GM21529 (cell line): Measurements from ENCODE around the gene CTSZ.

ENCODE experiments used
- ATAC-seq: cut with Tn5 transposase; IDR thresholded peaks from one replicate; pipeline ENCODE4 v1.9.1; 2021; ENCODE audit not compliant: unreplicated experiment

The CTSZ gene

DNA sequence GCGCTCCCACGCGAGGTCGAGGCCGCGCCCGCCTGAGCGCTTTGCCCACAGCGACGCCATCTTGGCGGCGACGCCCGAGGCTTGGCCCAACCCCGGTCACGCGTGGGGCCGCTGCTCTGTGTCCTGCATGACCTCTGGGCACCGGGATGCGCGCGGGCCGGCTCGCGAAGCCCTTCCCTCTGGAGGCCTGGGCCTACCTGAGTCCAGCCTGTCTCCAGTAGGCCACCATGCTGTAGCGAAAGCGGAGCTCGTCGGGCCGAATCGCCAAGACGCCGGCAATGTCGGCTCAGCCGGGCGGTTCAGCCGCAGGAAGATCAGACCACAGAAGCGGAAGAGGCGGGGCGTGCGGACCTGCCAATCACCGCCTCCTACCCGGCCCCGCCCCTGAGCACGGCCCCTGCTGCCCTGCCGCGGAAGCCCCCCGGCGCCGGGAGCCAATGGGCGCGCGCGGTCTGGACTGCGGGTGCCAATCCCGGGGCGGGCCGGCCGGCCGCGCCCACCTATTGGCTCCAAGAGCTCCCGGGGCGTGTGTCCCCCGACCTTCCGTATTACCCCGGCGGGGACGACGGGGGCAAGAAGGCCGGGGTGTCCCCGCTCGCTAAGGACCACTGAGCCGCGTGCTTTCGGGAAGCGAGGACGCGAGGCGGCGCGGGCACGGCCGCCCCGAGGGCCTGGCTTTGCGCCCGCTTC lies 25.1 kb upstream of the CTSZ start, which contains the start of gene ATP5F1E:
Gene ATP5F1E, minus strand, starts transcription at position 313 of the 690 bp plus-strand sequence. Its CDS starts 84 bp downstream, at position 229.
- peak; percentile 93 for ATAC-seq

DNA sequence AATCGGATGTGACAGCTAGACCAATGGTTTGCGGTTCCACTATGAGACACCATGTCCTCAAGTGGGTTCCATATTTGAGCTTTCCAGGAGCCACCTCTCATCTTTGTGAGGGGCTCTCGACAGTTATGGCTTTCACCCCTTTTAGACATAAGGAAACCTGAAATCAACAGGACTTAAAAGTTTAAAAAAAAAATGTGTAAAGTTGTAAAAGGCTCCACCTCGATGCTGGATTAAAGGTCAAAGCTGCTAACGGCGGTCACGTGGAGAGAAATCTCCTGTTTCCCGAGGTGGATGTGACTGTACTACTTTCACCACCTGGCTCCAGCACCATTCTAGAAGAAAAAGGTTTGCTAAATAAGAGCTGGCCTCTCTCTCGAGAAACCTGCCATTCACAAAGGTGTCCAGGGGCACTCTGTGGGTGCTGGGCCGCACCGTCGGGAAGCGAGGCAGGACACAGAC lies 24.5 kb upstream of the CTSZ start:
- ATAC-seq = no peak

GRCh38 chr20:59030911-59031563 lies 24.0 kb upstream of the CTSZ start:
- no peak for ATAC-seq

GRCh38 chr20:59028812-59029211 lies 21.8 kb upstream of the CTSZ start:
- ATAC-seq = no peak

GRCh38 chr20:59027741-59028320 lies 20.8 kb upstream of the CTSZ start:
- ATAC-seq = no peak

DNA sequence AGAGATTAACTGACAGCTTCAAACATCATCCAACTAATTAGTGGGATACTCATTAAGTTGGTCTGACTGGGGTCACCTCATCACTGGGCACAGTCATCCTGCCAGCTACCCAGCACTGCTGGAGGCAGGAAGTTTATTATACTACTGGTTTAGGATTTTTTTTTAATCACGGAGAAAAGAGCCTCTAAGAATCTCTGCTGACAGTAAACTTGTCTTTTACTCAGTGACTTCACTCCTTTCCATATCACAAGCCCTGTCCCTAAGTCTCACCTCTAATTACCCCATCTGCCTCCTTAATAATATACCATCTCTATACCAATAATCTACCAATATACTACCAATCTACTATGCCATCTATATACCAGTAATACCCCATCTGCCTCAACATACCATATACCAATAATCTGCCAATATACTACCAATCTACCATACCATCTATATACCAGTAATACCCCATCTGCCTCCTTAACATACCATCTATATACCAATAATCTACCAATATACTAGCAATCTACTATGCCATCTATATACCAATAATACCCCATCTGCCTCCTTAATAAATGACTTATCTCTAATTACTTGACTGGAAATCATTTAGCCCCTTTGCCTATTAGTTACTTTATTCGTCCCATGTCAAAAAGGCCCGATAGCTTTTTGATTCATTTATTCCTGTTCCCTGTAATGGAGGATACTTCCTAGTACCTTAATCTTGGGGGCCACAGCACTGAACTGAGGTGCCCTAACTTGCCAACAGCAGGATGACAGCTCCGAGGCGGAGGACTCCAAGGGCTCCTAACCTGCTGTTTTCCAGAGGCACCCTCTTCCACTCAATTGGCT lies 20.1 kb upstream of the CTSZ start:
- ATAC-seq = no peak

DNA sequence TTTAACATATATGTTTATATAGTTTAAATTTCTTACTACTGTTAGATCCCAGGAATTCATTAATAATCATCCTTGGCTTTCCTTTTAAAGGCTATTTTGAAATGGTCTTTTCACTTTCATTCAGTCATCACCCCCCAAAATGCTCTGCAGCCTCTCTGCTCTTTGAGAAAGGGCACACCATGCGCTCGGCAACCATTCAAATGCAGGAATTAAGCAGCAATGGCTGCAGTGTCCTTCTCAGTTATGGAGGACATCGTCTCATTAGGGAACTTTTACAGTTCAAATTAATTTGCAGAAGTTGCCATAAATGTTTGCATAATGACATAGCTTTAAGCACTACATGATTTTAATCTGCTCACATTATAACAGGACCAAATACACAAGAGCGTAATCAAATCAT lies 18.5 kb upstream of the CTSZ start:
- ATAC-seq = no peak

DNA sequence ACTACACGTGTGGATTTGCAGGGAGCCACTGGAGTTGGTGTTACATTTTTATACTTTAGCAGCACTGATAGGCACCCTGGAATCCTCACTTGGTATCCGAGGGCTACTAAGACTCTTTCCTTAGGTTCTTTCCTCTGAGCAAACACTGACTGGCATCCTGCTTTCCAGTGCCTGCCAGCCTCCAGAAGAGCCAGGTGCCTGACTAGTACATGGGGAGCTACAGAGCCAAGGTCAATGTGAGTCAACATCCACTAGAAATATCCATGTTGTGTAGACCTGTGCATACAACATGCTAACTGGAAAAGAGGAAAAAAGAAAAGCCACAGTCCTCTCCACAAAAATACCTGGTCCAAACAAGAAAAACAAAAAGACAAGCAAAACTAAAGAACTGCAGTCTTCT lies 18.0 kb upstream of the CTSZ start:
- ATAC-seq = no peak

- ATAC-seq = no peak
Measured at GRCh38 chr20:59024111-59024530, 17.1 kb upstream of the CTSZ start.

DNA sequence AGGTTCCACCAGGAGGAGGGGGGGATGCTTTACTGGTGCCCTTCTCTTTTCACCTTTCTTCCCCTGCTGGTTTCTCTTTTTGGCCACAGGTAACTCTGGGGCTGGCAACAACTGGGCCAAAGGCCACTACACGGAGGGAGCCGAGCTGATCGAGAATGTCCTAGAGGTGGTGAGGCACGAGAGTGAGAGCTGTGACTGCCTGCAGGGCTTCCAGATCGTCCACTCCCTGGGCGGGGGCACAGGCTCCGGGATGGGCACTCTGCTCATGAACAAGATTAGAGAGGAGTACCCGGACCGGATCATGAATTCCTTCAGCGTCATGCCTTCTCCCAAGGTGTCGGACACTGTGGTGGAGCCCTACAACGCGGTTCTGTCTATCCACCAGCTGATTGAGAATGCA lies 16.6 kb upstream of the CTSZ start:
- ATAC-seq = no peak

DNA sequence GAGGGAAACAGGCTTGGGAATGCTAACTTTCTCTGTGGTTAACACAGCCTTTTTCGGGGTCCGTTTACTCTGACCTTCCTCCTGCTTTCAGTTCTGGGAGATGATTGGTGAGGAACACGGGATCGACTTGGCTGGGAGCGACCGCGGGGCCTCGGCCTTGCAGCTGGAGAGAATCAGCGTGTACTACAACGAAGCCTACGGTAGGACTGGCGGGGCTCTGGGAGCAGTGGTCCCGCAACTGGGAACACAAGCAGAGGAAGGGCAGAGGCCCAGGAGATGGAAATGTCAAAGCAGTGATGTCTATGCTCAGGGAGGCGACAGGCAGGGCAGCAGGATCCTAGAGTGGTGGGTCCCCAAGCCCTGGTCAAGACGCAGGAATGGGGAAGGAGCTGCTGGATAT lies 15.7 kb upstream of the CTSZ start:
- ATAC-seq = no peak

DNA sequence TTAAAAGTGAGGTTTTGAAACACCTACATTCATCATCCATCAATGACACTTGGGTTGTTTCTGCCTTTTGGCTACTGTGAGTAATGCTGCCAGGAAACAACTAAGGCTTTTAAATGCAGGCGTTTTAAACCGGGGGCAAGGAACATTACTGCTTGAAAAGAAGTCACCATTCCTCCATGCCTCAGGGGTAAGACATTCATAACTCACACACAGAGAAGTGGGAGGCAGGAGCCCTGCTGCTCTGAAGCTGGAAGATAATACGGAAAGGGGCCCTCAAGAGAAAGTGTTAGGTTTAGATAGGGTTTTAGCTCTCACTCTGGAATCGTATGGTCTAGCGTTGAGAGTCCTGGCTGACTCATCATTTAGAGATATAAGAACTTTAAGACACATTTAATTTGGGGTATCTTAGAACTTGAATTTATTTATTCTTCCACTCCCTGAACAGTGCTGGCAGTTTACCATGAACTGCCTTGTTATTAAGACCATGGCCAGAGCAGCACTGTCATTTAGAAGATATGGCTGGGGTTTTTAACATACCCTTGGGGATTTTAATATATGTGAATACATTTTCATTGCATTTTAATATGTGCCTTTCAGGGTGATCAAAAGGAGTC lies 14.0 kb upstream of the CTSZ start:
- ATAC-seq = no peak

- no peak for ATAC-seq
Measured at GRCh38 chr20:59019217-59019616, 12.2 kb upstream of the CTSZ start, which contains the start of gene TUBB1. TSS of gene TUBB1 (plus strand) at chr20:59019429. CDS start at chr20:59019523, 94 bp downstream.

DNA sequence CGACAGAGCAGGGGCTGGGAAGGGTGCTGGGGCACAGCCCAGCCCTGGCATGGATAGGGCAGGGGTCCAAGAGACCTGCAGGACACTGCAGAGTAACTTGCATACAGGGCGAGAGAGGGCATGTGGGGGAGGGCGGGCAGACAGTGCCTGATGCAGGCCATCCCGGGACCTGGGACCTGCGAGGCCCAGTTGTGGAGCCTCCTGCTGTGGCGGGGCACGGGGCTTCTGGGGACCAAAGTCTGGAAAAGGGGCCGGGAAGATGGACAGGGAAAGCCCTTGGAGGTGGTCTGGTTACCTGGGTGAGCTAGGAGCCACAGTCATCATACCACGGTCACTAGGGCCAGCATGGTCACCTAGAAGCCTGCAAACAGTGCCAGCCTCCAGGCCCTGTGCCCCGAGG lies 11.8 kb upstream of the CTSZ start:
- ATAC-seq = no peak

- no peak for ATAC-seq
Measured at GRCh38 chr20:59017493-59018231, 10.6 kb upstream of the CTSZ start.

DNA sequence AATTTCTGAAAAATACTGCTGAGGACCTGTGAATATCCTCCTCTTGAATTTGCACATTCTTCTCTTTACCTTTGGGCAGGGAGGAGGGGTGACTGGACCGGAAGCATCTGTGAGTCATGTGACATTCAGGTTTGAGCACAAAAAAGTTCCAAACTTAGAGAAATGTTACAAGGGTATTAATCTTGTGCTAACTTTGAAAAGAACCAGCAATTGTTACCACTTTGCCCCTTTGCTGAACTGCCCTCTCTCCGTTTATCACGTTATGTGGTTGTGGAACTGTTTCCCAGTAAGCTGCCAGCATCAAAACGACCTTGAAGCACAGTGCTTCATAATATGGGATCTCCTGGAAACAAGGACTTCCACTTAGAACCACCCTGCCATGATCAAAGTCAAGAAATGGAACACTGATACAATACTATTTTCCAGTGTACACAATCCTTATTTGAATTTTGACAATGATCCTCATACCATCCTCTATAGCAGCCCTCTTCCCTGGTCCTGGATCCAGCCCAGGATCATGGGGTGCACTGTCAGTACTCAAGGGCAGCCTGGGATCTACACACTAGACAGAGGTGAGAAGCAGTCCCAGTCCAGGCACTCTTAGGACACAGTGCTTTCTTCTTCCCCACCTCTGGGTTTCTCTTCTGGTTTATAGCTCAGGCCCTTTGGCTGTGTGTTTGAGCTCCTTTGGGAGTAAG lies 9.9 kb upstream of the CTSZ start:
- no peak for ATAC-seq

DNA sequence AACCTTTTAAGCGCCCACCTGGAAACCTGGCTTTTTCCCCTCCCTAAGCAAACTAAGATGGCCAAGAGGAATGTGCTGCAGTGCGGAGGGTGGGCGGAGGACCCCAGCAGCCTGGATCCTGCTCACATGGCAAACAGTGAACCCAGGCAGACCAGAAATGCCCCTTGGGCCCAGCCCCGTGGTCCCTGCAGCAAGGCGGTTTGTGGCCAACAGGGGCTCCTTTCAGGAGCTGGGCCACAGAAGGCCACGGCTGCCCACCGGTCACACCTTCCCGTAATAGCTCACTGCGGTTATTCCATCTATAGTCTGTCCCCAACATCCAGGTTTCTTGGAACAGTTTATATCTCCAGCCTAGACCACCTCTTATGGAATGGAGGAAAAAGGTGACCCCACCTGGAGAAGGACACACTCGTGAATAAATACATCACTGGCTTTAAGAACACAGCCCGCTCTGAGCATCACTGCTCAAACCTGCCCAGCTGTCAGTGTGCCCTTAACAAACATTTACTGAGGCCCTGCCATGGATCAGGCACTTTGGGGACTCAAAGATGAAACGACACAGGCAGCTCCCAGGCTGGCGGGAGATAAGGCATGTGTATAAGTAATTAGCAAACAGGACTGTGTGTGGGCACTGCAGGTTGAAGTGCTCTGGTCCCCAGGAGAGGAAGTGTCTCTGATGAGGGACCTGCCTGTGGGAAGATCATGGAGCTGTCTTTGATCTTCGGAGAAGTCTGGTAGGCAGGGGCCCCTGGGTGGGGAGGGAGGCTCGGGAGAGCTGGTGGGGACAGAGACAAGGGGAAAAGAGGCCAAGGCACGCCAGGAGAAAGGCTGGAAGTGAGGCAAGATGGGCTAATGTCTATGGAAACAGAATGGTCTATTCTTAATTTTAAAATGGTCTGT lies 9.0 kb upstream of the CTSZ start:
- no peak for ATAC-seq

DNA sequence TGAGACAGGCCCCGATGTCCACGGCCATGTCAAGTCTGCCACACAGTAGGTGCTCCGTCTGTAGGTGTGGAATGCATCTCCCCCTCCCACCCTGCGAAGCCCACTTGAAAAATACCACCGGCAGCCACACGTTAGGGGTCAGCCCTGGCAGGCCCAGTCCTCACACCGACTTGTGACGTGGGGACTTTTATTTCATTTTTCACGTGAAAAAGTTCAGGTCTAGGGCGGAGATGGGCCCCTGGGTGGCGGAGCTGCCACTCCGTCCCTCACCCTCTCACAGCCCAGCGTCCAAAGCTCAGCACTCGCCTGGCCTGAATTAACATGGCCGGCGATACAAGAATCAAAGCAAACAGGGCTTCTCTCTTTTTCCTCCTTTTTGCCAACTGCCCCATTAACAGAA lies 8.4 kb upstream of the CTSZ start:
- no peak for ATAC-seq
